Left kidney (tissue), 2 donors: ENCODE measurements around the gene ITPK1. TPM values are rescaled to one million over a fixed set of nuclear protein-coding genes. Genes with fewer than 3 reads are reported as not detected.
"Not testable (repeated sequence)": the region's sequence is repeated elsewhere in the genome, so short reads cannot be mapped to it uniquely, and the experiment has no call there.

Experiments used
- DNase-seq: peaks from one replicate; pipeline ENCODE4 v3.0.0-alpha.2; 2013
- polyA plus RNA-seq: library from polyadenylated mRNA; unstranded; fragments of 120-200 nt; gene quantifications from one replicate; pipeline ENCODE4 v1.2.1, GENCODE V29; 2013; ENCODE audit not compliant: insufficient read length

ITPK1 gene
- polyA plus RNA-seq, 1 donor: 27.1 TPM

DNA sequence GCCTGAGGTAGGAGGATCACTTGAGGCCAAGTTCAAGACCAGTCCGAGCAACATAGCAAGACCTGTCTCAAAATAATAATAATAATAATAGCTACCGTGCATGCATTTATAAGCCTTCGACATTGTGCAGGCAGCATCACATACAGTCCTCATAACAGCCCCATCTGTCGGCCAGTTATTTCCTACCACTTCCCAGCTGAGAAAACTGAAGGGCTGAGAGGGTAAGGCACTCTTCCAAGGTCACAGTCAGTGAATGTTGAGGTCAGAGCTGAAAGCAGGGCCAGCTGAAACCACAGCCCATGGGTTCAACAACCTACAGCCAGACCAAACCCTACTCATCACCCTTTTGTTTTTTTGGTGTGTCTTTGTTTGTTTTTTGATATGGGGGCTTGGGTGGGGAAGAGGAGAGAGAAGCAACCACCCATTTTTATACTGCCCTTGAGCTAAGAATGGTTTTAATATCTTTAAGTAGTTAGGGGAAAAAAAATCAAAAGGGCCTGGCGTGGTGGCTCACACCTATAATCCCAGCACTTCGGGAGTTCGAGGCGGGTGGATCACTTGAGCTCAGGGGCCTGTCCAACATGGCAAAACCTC is 16.8 kb upstream of the ITPK1 start:
- no peak for DNase-seq

DNA sequence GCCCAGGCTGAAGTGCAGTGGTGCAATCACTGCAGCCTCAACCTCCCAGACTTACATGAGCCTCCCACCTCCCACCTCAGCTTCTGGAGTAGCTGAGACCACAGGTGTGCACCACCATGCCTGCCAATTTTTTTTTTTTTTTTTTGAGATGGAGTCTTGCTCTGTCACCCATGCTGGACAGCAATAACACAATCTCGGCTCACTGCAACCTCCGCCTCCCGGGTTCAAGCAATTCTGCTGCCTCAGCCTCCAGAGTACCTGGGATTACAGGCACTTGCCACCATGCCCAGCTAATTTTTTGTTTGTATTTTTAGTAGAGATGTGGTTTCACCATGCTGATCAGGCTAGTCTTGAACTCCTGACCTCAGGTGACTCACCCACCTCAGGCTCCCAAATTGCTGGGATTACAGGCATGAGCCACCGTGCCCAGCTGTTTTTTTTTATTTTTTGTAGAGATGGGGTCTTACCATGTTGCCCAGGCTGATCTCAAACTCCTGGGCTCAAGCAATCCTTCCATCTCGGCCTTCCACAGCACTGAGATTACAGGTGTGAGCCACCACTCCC is 15.6 kb upstream of the ITPK1 start:
- DNase-seq: not testable (repeated sequence)

DNA sequence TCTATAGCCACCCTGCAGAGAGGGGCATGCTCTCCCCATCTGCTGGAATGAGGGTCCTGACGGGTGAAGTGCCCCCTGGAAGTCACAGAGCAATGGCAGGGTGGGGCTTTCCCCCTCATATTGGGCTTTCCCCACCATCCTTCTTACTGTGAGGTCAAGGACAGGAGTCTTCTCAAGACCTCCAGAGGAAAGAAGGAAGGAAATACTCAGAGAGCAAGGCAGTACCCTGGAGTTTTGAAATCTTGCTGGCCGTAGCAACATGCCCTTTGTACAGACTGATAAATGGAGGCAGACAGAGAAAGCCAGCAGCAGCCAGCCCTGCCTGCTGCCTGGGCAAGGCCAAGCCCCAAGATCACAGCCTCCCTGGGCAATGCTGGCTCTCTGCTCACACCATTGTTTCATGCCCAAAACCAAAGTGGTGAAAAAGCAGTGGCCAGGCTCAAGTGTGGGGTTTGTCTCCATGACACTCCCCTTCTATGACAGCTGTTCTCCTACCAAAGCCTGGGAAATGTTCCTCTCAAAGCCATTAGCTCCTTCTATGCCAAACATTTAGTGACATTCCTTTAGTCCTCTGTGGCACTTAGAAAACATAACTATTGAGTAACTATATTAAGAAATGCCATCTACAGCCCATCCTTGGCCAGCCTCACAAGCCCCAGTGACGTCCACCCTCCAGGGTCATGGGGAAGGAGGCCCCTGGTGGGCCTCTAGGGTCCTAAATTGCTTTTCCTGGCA is 13.2 kb upstream of the ITPK1 start:
- DNase-seq: no peak

DNA sequence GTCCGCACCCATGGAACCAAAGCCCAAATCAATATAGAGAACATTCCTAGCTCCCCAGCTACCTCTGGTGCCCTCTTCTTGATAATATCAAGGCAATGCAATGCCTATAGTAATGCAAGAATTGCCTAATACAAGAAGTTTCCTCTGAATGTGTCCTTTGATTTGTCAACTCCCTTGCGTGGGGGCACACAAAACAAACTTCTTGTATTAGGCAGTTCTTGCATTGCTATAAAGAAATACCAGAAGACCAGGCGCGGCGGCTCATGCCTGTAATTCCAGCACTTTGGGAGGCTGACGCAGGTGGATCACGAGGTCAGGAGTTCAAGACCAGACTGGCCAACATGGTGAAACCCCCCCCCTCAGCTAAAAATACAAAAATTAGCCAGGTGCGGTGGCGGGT is 10.4 kb upstream of the ITPK1 start:
- DNase-seq: no peak

DNA sequence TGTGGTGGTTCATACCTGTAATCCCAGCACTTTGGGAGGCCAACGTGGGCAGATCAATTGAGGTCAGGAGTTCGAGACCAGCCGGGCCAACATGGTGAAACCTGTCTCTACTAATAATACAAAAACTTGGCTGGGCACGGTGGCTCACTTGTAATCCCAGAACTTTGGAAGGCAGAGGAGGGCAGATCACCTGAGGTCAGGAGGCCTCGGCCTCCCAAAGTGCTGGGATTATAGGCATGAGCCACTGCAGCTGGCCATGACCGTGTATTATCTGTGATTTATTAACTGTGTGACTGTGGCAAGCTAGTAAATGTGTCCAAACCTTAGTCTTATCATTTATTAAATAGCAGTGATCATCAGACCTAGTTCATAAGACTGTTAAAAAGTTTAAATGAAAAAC is 7.1 kb upstream of the ITPK1 start:
- DNase-seq: no peak

DNA sequence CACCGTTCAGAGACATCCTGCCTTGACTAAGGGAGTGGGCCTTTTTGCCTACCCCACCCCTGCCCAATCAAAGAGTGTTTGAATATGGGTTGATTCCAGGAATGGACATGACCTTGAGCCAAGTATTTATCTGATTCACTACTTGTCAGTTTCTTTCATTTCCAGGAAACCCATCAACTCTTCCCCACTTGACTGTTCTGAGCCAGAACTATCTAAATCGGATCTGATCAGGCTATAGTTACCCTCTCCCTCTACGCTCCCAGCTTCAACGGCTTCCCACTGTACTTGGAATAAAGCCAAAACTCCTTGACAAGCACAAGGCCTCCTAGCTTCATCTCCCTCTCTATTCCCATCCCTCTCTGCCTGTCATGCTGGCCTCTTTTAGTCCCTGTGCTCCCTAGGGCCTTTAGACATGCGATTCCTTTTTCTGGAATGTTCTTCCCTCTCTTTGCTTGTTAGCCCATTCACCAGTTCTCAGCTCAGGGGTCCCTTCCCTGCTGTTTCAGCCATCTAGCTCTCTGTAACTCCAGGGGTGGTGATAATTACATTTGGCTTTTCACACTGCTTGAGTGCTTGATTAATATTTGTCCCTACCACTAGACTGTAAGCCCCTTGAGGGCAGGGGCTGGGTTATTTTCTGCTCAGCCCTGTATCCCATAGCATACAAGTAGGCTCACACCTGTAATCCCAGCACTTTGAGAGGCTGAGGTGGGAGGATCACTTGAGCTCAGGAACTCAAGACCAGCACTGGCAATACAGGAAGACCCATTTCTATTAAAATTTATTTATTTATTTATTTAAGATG is 5.5 kb upstream of the ITPK1 start:
- DNase-seq: no peak

DNA sequence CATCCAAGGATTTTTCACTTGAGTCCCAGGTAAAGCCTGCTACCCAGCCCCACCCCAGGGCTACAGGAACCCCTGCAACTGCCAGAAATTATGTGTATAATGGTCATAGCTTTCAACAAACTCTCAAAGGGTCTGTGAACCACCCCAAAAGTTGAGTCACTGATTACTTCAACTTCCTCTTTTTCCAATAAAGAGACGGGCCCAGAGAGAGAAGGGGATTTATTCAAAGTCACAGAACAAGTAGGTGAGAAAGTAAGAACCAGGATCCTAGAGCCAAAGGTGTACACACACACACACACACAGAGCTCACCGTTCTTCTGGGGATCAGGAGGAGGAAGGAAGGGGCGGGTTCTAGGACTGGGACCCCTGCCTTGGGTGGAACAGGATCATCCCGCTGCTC is 4.8 kb upstream of the ITPK1 start:
- DNase-seq: no peak

DNA sequence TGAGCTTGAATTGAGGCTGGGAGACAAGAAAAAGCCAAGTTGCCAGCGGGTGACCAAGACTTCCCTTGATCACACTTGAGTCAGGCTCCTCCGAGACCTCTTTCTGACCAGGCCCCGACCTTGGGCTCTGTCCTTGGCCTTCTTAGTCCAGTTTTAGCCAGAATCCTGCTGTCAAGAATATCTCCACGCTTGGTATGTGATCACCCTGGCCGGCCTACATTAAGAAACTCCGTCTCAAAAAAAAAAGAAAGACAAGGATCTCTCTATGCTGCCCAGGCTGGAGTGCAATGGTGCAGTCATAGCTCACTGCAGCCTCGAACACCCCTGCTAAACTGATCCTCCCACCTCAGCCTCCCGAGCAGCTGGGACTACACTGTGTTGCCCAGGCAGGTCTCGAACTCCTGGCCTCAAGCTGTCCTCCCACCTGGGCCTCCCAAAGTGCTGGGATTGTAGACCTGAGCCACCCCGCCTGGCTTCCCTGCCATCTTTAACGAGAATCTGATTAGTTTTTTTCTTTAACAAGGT is 1.0 kb upstream of the ITPK1 start:
- no peak for DNase-seq

DNA sequence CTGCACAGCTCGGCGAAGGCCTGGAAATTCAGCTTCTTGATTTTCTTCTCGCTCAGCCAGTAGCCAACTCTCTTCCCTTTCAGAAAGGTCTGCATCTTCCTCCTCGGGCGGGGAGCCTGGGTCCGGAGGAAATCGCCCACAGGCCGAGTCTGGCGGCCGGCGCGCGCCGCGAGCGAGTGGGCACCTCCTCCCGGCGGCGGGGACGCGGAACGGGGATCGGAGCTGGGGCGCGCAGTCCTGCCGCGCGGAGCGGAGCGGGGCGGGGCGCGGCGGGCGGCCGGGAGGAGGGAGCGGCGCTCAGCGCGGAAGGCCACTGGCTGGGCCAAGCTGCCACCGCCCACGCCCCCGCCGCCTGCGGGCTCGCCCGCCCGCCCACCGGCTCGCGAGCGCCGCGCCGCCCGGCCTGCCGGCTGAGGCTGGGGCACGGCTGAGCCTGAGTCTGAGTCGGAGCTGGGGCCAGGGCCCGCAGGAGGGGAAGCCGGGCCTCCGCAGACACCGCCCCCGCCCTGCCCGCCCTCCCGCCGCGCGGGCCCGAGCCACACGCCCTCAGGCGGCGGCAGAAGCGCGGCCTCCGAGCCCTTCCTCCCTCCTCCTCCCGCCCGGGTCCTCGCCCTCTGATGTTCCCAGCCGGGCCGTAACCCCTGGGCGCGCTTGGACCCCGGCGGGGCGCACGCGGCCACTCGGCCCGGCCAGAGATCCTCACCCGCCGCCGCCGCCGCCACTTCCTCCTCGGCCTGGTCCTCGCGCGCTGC is 480 bp downstream of the ITPK1 start:
- DNase-seq: peak; percentile 84

DNA sequence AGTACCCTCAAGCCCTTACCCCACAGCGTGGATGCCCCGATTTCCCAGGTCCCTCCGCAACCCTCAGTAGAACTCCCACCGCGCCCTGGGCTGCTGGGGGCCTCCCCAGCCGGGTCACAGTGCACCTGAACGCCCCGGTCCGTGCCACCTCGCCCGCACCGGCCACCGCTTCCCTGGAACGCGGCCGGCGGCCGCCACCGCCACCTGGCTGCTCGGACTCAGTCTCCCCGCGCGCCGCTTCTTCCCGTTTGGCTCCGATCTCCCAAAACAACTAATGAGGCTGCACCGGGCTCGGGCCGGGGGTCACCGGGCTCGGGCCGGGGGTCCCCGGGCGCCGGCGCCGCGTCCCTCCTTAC is 1.0 kb downstream of the ITPK1 start:
- DNase-seq: no peak

DNA sequence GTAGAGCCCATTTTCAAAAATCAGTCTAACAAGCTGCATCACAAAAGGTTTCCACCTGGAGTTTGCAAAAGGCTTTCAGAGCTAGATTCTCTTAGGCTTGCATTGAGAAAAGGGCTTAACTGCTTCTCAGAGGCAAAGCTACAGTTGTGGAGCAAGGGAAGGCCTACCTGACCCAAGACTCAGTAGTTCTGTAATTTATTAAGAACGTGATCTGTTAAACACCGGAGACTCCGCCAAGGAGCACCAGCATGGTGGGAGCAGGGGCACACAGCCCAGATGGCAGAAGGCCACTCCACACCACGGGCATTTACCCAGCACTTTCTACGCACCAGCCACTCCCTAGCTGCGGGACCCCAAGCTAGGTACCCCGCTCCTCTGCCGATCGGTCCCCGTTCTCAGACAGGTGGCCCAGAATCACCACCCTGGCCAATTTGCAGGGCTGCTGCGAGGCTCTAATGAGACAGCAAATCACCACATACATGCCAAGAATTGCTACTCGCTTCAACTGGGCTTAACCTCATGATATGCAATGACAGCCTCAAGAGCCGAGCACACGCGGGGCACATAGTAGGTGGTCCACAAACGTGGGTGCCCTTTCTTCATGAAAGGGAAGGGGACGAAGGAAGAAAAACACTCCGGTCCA is 1.5 kb downstream of the ITPK1 start:
- no peak for DNase-seq

DNA sequence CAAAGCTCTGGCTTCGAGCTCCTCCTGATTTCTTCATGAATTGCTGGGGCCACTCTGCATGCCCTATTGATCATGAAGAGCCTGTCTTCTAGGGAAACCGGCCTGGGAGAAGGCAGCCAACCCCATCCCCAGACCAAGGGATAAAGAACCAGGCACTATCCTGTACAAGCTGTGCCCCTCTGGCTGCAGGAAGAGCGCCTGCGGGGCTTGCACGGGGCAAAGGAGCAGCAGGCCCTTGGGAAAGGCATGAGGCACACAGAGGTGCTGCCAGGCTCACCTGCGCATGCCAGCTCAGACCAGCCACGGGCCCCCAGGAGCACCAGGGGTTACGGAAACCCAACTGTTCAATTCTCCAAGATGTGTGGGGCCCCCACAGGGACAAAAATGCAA is 2.1 kb downstream of the ITPK1 start:
- DNase-seq: no peak

DNA sequence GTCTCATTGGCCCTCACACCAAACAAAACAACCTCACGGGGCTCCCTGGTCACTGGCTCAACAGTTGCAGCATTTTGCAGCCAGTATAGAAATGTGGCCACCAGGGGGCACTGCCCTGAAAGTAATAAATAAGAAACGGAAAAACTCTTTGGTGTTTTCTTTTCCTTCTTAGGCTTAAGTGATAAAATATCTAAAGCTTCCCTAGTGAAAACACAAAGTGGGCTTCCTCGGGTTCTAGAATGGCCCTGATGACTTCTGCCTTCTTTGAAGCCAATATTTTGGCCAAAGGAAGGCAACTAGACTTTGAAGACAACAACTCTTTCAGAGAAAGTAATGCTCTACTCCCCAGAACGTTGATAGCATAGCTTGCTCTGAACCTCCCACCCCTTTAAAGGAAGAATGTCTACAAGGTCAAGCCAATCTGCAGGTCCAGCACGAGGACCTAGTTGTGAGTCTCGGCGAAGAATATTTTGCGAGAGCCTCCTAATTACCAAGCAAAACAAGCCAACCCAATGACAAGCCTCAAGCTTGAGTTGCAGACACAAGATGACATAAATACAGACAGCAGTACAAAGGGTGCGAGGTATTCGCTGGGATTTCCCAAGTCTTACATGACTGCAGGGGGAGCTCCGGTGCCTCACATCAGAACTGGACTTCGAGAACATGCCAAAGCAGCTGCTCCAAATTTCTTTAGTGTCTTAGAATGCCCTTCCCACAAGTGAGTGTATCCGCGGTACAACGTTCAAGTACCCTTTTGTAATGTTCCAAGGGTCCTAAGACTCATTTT is 2.6 kb downstream of the ITPK1 start:
- DNase-seq: peak; percentile 82

DNA sequence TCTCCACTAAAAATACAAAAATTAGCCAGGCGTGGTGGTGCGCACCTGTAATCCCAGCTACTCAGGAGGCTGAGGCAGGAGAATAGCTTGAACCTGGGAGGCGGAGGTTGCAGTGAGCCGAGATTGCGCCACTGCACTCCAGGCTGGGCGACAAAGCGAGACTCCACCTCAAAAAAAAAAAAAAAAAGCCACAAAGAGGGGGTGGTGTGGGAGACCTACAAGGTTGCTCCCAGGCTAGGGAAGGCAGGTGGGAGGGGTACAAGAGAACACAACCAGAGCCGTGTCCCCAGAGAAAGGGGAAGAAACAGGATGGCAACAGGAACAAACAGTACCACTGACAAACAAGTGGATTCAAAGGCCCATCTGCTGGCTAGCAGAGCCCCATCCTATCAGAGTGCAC is 4.2 kb downstream of the ITPK1 start:
- not testable (repeated sequence) for DNase-seq

DNA sequence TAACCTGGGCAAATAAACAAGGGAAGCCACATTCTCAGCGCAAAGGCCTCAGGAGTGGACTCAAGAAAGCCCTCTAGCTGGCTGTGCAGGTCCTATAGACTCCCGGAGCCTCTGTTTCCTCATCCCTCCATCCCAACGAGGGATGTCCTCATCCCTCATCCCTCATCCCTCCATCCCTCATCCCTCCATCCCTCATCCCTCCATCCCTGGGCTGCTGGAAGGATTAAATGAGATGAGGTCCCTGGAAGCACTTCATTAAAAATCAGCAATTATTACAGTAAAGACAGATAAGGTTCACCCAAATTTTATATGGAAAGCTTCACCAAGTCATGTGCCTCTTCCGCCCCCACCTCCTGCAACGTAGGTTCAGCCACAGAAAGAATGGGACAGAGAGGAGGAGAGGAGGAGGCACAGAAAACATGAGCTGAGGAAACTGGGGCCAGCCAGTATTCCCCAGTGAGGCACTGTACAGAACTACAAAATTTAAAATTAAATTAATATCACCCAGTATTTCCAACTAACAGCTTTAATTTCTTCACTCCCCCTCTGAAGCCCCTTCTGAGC is 4.8 kb downstream of the ITPK1 start:
- DNase-seq: no peak

DNA sequence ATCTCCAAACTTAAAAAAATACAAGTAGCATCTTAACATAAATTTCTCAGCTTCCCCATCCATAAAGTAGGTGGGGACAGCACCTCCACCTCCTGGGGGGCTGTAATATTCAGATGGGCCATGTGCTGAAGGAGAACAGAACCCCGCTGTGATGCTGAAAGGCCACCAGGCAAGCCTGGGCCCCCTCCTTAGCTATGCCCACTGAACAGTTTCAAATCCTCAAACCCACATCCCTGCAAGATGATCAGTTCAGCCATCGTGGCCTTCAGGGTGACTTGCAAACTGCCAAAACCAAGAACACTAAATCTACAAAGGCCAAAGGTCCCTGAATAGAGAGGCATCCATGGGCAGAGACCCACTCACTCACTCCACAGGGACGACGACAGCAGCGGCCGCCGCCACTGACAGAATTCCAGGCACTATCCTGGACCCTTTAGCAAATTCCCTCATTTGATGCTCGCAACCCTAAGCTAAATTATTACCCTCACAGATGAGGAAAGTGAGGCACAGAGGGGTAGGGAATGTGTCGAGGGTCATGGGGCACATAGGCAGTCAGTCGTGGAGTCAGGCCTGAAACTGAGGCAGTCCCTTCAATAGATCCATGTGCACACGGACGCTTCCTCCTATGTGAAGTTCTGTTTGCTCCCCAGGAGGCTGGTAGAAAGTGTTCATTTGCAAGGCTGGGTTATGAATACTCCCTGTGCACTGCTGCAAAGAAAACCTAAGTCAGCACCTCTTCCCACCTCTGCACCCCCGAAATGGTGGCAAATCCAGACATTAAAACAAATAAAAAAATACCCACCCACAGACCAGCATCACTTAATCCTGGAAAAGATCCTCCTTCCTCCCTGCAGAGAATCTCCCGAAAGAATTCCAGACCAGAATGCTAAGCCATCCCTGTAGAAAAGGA is 5.9 kb downstream of the ITPK1 start:
- no peak for DNase-seq

DNA sequence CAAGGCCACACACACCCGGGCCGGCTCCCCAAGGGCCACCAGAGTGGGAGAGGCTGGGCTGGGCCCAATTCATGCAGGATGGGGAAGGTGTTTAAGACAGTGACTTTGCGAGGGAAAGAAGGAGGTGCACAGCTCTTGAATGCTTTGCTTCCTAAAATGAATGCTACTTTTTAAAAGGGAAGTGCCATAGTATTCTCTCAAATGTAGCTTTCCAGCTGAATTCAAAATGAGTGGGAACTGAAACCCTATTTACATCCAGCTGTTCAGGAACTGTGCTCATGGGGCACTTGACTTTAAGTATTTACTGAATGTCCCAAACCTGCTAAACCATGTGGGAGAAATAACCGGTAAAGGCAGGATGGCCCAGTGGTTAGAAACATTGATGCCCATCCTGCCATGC is 7.6 kb downstream of the ITPK1 start:
- no peak for DNase-seq

DNA sequence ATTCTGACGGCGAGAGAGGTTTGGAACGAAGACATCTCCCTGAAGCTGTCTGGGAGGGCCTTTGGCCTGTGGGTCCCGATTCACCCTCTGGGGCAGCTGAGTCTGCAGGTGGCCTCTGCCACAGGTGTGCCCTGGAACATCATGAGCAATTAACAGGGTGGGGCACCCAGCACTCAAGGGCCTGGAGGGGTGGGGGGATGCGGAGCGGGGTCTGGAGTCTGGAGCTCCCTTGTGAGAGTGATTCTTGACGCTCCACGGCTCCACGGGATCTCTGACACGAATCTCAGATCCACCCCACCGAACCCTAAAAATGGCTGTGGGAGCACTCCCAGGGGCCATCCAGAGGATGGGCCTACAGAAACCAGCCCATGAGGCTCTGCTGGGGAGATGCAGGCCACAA is 8.3 kb downstream of the ITPK1 start:
- no peak for DNase-seq

DNA sequence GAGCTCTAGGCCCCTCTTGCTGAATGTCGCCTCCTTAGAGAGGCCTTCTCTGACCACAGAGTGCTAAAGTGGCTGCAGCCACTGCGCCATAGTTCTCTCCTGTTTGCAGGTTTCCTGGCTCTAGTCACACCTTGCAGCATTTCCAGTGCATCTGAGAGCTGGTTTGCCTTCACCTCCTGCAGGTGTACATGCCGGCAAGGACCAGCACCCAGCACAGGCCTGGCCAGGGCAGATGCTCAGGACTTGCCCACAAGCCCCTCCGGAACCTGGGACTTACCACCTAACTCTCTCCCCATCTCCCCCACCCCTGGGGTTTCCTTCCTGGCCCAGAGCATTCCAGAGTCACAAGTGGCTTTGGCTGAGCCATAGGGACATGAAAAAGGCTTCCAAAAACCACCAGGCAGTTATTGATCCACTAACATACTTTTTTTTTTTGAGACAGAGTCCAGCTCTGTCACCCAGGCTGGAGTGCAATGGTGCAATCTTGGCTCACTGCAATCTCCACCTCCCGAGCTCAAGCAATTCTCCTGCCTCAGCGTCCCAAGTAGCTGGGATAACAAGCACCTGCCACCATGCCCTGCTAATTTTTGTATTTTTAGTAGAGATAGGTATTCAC is 9.1 kb downstream of the ITPK1 start:
- no peak for DNase-seq
